Measurements from ENCODE around the gene ARPC5.
"Not testable (repeated sequence)": the region's sequence is repeated elsewhere in the genome, so short reads cannot be mapped to it uniquely, and the experiment has no call there.

The ARPC5 gene

DNA sequence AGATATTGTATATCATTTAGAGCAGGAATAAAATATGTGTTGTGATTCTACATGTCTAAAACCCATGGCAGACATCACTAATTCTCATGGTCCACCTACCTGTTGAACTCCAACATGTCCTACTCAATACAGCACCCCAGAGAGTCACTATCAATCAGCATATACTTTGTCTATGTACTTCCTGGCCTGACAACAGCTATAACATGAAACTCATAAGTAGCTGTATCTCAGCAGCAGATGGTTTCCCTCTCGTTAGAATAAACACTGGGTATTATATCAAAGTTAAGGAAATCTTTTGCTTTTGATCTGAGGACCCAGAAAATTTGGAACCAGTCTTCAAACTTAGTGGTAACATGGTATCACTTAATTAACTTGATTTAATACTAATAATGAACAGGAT lies 15.8 kb downstream of the ARPC5 start:
- no peak overlapping the region for H3K4me2 ChIP-seq (ENCODE audit: low read length)
- no peak overlapping the region for H3K27ac ChIP-seq
- H3K79me2 ChIP-seq, result no peaks in the 10 kb centered on the region
- H3K4me3 ChIP-seq (ENCODE audit: low read depth, low read length), result no peak overlapping the region
- no peaks in the 10 kb centered on the region for H3K4me1 ChIP-seq
- no peaks in the 10 kb centered on the region for H3K27me3 ChIP-seq (ENCODE audit: control insufficient read depth, insufficient read depth, low read length)
- H3K9ac ChIP-seq, result no peak overlapping the region
- no peaks in the 10 kb centered on the region for H3K9me3 ChIP-seq (ENCODE audit: control insufficient read depth, low read length)
- no peak overlapping the region for H2AFZ ChIP-seq
- H3K36me3 ChIP-seq (ENCODE audit: control insufficient read depth, insufficient read depth, low read length), result no peaks in the 10 kb centered on the region
- TF ChIP-seq, protein P1, sequence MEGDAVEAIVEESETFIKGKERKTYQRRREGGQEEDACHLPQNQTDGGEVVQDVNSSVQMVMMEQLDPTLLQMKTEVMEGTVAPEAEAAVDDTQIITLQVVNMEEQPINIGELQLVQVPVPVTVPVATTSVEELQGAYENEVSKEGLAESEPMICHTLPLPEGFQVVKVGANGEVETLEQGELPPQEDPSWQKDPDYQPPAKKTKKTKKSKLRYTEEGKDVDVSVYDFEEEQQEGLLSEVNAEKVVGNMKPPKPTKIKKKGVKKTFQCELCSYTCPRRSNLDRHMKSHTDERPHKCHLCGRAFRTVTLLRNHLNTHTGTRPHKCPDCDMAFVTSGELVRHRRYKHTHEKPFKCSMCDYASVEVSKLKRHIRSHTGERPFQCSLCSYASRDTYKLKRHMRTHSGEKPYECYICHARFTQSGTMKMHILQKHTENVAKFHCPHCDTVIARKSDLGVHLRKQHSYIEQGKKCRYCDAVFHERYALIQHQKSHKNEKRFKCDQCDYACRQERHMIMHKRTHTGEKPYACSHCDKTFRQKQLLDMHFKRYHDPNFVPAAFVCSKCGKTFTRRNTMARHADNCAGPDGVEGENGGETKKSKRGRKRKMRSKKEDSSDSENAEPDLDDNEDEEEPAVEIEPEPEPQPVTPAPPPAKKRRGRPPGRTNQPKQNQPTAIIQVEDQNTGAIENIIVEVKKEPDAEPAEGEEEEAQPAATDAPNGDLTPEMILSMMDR (IDR thresholded peaks at IDR 0.05), result no peak

DNA sequence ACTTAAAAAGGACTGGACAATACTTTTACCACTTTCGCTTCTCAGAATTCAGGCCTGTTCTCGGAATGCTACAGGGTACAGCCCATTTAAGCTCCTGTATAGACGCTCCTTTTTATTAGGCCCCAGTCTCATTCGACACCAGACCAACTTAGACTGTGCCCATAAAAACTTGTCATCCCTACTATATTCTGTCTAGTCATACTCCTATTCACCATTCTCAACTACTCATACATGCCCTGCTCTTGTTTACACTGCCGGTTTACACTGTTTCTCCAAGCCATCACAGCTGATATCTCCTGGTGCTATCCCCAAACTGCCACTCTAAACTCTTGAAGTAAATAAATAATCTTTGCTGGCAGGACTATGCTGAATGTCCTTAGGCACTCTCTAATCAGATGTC lies 17.4 kb downstream of the ARPC5 start:
- H2AFZ ChIP-seq; H3K9ac ChIP-seq; H3K79me2 ChIP-seq; H3K9me3 ChIP-seq (ENCODE audit: control insufficient read depth, low read length); H3K36me3 ChIP-seq (ENCODE audit: control insufficient read depth, insufficient read depth, low read length); H3K4me3 ChIP-seq (ENCODE audit: low read depth, low read length); H3K4me2 ChIP-seq (ENCODE audit: low read length); H3K4me1 ChIP-seq; H3K27me3 ChIP-seq (ENCODE audit: control insufficient read depth, insufficient read depth, low read length); H3K27ac ChIP-seq: not testable (repeated sequence)

DNA sequence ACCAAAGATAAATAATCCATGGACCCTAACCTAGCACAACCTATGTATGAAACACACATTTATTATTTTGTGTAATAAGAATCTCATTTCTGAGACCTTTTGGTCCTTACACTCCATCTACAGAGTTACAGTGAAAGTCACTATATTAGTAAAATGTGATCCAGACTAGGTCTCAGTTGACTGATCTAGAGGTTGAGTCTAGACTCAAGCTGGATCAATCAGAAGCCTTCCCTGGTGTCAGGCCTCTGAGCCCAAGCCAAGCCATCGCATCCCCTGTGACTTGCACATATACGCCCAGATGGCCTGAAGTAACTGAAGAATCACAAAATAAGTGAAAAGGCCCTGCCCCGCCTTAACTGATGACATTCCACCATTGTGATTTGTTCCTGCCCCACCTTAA lies 22.6 kb downstream of the ARPC5 start:
- H3K27me3 ChIP-seq (ENCODE audit: control insufficient read depth, insufficient read depth, low read length); H2AFZ ChIP-seq: not testable (repeated sequence)

DNA sequence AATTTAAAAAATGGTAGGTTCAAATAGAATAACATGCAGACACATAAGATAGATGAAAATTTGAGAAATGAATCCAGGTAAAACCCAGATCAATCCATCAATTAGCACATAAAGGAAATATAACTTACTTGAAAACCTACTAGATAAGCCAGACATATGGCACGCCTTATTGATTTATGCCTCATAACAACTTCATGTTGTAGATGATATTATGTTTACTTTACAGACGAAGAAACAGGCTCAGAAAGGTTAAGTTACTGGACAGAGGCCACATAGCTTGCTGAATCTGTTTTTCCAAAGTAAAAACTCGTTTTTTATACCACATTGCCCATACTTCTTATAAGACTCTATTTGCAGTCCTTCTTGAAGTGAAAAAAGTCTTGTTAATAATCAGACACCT lies 23.2 kb downstream of the ARPC5 start:
- Histone ChIP-seq H3K9me3 (ENCODE audit: control insufficient read depth, low read length) (no peaks in the 10 kb centered on the region), H3K79me2 (no peaks in the 10 kb centered on the region), H2AFZ (no peak overlapping the region), H3K27me3 (ENCODE audit: control insufficient read depth, insufficient read depth, low read length) (no peaks in the 10 kb centered on the region), H3K27ac (no peak overlapping the region), H3K4me3 (ENCODE audit: low read depth, low read length) (no peak overlapping the region), H3K9ac (no peak overlapping the region), H3K4me2 (ENCODE audit: low read length) (no peak overlapping the region), H3K4me1 (no peaks in the 10 kb centered on the region), H3K36me3 (ENCODE audit: control insufficient read depth, insufficient read depth, low read length) (no peaks in the 10 kb centered on the region)
- TF ChIP-seq, protein P1 (IDR thresholded peaks at IDR 0.05), result no peak

More for the DNA sequence above, 22.6 kb downstream of the ARPC5 start:
- not testable (repeated sequence) for H3K79me2 ChIP-seq; H3K4me2 ChIP-seq (ENCODE audit: low read length); H3K9ac ChIP-seq; H3K9me3 ChIP-seq (ENCODE audit: control insufficient read depth, low read length); H3K36me3 ChIP-seq (ENCODE audit: control insufficient read depth, insufficient read depth, low read length); H3K4me3 ChIP-seq (ENCODE audit: low read depth, low read length); H3K4me1 ChIP-seq; H3K27ac ChIP-seq

DNA sequence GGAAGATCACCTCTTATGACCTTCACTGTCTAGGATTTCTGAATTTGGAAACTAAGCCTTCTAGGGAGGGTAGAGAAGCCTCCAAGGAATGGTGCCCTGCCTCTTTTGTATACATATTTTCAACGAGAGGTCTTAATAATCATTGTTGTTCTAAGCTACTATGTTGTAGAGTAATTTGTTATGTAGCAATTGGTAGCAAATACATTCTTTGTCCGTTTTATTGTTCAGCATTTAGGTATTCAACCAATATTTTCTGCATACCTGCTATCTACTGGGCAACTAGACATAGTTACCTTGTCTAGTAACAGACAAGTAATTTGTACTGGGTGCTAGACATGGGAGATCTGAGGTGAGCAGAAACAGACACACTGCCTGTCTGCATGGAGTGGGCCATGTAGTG lies 24.6 kb downstream of the ARPC5 start:
- Histone ChIP-seq H3K9me3 (ENCODE audit: control insufficient read depth, low read length) (no peaks in the 10 kb centered on the region), H2AFZ (no peak overlapping the region), H3K4me1 (no peaks in the 10 kb centered on the region), H3K9ac (no peak overlapping the region), H3K4me2 (ENCODE audit: low read length) (no peak overlapping the region), H3K36me3 (ENCODE audit: control insufficient read depth, insufficient read depth, low read length) (no peaks in the 10 kb centered on the region), H3K4me3 (ENCODE audit: low read depth, low read length) (no peak overlapping the region), H3K27ac (no peak overlapping the region), H3K27me3 (ENCODE audit: control insufficient read depth, insufficient read depth, low read length) (no peaks in the 10 kb centered on the region), H3K79me2 (no peaks in the 10 kb centered on the region)
- TF ChIP-seq, protein P1 (IDR thresholded peaks at IDR 0.05), result no peak

DNA sequence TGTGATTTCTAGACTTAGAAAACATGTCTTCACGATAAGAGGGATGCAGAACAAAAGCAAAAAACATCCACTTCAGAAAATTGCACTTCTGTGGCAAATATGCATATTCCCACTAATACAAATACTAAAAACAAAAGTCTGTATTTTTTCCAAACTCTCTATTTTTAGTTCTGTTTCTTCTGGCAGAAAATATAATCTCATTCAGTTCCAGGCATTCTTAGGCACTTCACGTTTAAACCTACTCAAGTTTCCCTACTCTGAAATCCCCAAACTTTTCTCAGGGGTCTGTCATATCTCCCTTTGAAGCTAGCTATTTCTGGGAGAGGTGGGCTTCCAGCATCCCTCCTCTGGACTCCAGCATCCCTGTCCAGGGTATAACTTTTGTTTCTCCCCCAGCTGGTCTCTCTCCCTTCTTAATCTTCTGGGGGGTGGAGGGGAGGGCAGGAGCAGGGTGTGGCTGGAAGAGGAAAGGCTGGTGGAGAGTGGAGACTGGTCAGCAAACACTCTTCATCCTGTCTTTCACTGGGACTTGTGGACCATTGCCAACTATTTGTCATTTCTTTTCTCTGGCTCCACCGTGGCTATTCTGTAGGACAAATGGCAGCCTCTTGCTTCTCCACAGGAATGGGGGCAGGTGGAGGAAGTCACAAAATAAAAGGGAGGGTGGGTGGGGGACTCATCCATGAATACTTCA lies 25.7 kb downstream of the ARPC5 start:
- H3K27ac ChIP-seq, result no peak overlapping the region
- no peak overlapping the region for H3K9ac ChIP-seq
- no peaks in the 10 kb centered on the region for H3K4me1 ChIP-seq
- no peaks in the 10 kb centered on the region for H3K9me3 ChIP-seq (ENCODE audit: control insufficient read depth, low read length)
- no peaks in the 10 kb centered on the region for H3K79me2 ChIP-seq
- H3K36me3 ChIP-seq (ENCODE audit: control insufficient read depth, insufficient read depth, low read length), result no peaks in the 10 kb centered on the region
- no peak overlapping the region for H3K4me3 ChIP-seq (ENCODE audit: low read depth, low read length)
- TF ChIP-seq, protein P1 (IDR thresholded peaks at IDR 0.05), result no peak
- H3K27me3 ChIP-seq (ENCODE audit: control insufficient read depth, insufficient read depth, low read length), result no peaks in the 10 kb centered on the region
- no peak overlapping the region for H3K4me2 ChIP-seq (ENCODE audit: low read length)
- H2AFZ ChIP-seq, result no peak overlapping the region

Data from parathyroid adenoma (tissue), 2 donors.